Trophoblast cell (in vitro differentiated cells and primary cell): Measurements from ENCODE around the gene TUBA1C.

Experiments used
- DNase-seq, 2 donors: peaks; one replicate each; pipeline ENCODE4 v3.0.0-alpha.2; 2016
- H2AFZ ChIP-seq: 2 replicates; pipeline ENCODE4 v1.6.1; 2013; ENCODE audit warnings: low read length, moderate library complexity, mild to moderate bottlenecking; ENCODE audit not compliant: insufficient read depth, poor library complexity
- H2AK5ac ChIP-seq: 2 replicates; pipeline ENCODE4 v1.6.1; 2013; ENCODE audit warnings: mild to moderate bottlenecking, low read length
- H2BK120ac ChIP-seq: 2 replicates; pipeline ENCODE4 v1.6.1; 2013; ENCODE audit warnings: low read length, mild to moderate bottlenecking, moderate library complexity; ENCODE audit not compliant: insufficient read depth, poor library complexity
- H2BK12ac ChIP-seq: 2 replicates; pipeline ENCODE4 v1.6.1; 2013; ENCODE audit warnings: mild to moderate bottlenecking, low read length, moderate library complexity
- H2BK5ac ChIP-seq: 2 replicates; pipeline ENCODE4 v1.6.1; 2013; ENCODE audit warnings: low read length, low read depth, moderate library complexity, mild to moderate bottlenecking; ENCODE audit not compliant: poor library complexity
- H3K14ac ChIP-seq: 2 replicates; pipeline ENCODE4 v1.6.1; 2013; ENCODE audit warnings: mild to moderate bottlenecking, low read length
- H3K18ac ChIP-seq: 2 replicates; pipeline ENCODE4 v1.6.1; 2013; ENCODE audit warnings: mild to moderate bottlenecking, low read length
- H3K23ac ChIP-seq: 2 replicates; pipeline ENCODE4 v1.6.1; 2013; ENCODE audit warnings: low read length
- H3K27ac ChIP-seq: 2 replicates; pipeline ENCODE4 v1.5.1; 2013; ENCODE audit warnings: low read depth, mild to moderate bottlenecking, inconsistent platforms, low read length, moderate library complexity
- H3K27me3 ChIP-seq: 2 replicates; pipeline ENCODE4 v1.6.1; 2013; ENCODE audit warnings: inconsistent platforms, mild to moderate bottlenecking, low read length, moderate library complexity; ENCODE audit not compliant: insufficient read depth
- H3K36me3 ChIP-seq, 2 experiments: 1 replicate in 1 of 2; 2 replicates in 1 of 2; pipeline ENCODE4 v1.6.1; 2013; ENCODE audit warnings: low read length in 2 of 2, mild to moderate bottlenecking in 2 of 2, moderate library complexity in 1 of 2; ENCODE audit not compliant: insufficient read depth in 2 of 2, control insufficient read depth in 1 of 2
- H3K4ac ChIP-seq: 2 replicates; pipeline ENCODE4 v1.6.1; 2013; ENCODE audit warnings: low read depth, mild to moderate bottlenecking, low read length, moderate library complexity
- H3K4me1 ChIP-seq, 2 experiments: 1 replicate in 1 of 2; 2 replicates in 1 of 2; pipeline ENCODE4 v1.6.1; 2013; ENCODE audit warnings: low read length in 2 of 2, mild to moderate bottlenecking in 2 of 2, moderate library complexity in 1 of 2; ENCODE audit not compliant: insufficient read depth in 2 of 2, control insufficient read depth in 1 of 2
- H3K4me2 ChIP-seq: 2 replicates; pipeline ENCODE4 v1.6.1; 2013; ENCODE audit warnings: inconsistent platforms, mild to moderate bottlenecking, low read length, moderate library complexity
- H3K4me3 ChIP-seq: 2 replicates; pipeline ENCODE4 v1.5.1; 2013; ENCODE audit warnings: mild to moderate bottlenecking, low read depth, low read length, inconsistent platforms
- H3K79me1 ChIP-seq: one replicate; pipeline ENCODE4 v1.6.1; 2013; ENCODE audit warnings: low read length
- H3K79me2 ChIP-seq: 2 replicates; pipeline ENCODE4 v1.6.1; 2013; ENCODE audit warnings: low read length, mild to moderate bottlenecking; ENCODE audit not compliant: control insufficient read depth, insufficient read depth, poor library complexity
- H3K9ac ChIP-seq: 2 replicates; pipeline ENCODE4 v1.6.1; 2013; ENCODE audit warnings: mild to moderate bottlenecking, low read length
- H3K9me3 ChIP-seq: 2 replicates; pipeline ENCODE4 v1.6.1; 2013; ENCODE audit warnings: low read depth, mild to moderate bottlenecking, control low read depth, inconsistent platforms, low read length; ENCODE audit not compliant: insufficient read depth
- H4K12ac ChIP-seq: 2 replicates; pipeline ENCODE4 v1.6.1; 2013; ENCODE audit warnings: low read depth, mild to moderate bottlenecking, low read length, moderate library complexity
- H4K8ac ChIP-seq: 2 replicates; pipeline ENCODE4 v1.6.1; 2013; ENCODE audit warnings: low read depth, mild to moderate bottlenecking, low read length, moderate library complexity
- H4K91ac ChIP-seq: one replicate; pipeline ENCODE4 v1.6.1; 2013; ENCODE audit warnings: low read depth, mild to moderate bottlenecking, low read length, moderate library complexity
- WGBS: extraction: QIAGEN DNeasy Blood & Tissue Kit; methylation state at CpG from one replicate; pipeline ENCODE4 v1.1.7; 2013; ENCODE audit warnings: missing lambda C conversion rate; ENCODE audit not compliant: insufficient read length, insufficient coverage; ENCODE audit errors: extremely low coverage; 5-methylcytosine and 5-hydroxymethylcytosine counted together

TUBA1C gene

DNA sequence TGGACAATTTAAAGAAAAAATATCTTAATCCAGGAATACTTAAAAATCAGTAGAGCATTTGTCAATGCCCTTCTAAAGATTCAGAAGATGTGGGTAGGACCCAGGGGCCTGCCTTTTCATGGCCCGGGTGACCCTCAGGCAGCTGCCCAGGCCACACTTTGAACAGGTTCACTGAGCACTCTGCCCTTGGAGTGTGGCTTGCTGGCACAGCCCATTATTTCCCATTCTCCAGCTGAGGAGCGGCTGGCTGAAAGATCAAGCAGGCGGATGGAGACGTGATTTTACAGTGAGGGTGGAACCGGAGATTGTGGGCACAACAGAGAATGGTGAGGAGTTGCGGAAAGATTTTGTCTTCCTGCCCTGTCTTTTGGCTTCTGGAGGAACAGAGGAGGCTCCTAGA, 23.0 kb downstream of the TUBA1C start:
- no CpG with 5 or more reads among the region's 6 CpGs for WGBS

DNA sequence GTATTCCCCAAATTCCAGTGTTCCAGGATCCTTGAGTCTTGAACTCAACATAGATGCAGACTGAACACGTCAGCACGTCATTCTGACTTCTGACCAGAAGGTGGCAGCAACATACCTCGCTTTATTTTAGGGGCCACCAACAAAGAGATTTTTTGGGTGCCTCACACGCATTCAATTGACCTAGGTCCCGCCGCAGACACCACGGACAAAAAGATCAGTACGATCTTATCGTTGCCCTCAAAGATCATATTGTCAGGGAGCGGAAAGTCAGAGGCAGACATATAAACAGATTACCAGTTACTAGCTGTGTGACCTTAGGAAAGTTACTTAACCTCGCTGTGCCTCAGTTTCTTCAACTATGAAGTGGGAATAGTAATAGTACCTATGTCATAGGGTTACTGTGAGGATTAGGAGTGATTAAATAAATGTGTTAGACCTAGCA, 23.6 kb downstream of the TUBA1C start:
- Histone ChIP-seq H2AK5ac (no peak overlapping the region), H3K9me3 (peaks cover 3% of the 10 kb centered on the region), H3K4me2 (no peak overlapping the region), H3K4me3 (no peak overlapping the region), H3K27ac (no peak overlapping the region), H2BK12ac (no peak overlapping the region), H4K12ac (no peak overlapping the region), H3K18ac (no peak overlapping the region), H3K79me2 (no peaks in the 10 kb centered on the region), H3K4me1 (no peaks in the 10 kb centered on the region), H3K4ac (no peak overlapping the region), H3K14ac (no peak overlapping the region), H2BK120ac (no peak overlapping the region), H3K23ac (no peak overlapping the region), H3K27me3 (peaks cover 9% of the 10 kb centered on the region), H3K79me1 (no peaks in the 10 kb centered on the region), H3K36me3 (no peaks in the 10 kb centered on the region), H2BK5ac (no peak overlapping the region), H3K9ac (no peak overlapping the region), H2AFZ (no peak overlapping the region), H4K91ac (no peak overlapping the region), H4K8ac (no peak overlapping the region)
- no CpG with 5 or more reads among the region's 11 CpGs for WGBS
- DNase-seq = peak in 1 of 2 donors; percentile 76

More for the DNA sequence above, 23.0 kb downstream of the TUBA1C start:
- no peaks in the 10 kb centered on the region for H3K36me3 ChIP-seq
- H4K12ac ChIP-seq = no peak overlapping the region
- H3K9ac ChIP-seq = no peak overlapping the region
- no peak overlapping the region for H3K18ac ChIP-seq
- H2AFZ ChIP-seq = no peak overlapping the region
- no peak overlapping the region for H4K91ac ChIP-seq
- H3K4ac ChIP-seq = no peak overlapping the region
- H3K79me2 ChIP-seq = no peaks in the 10 kb centered on the region
- H2BK120ac ChIP-seq = no peak overlapping the region
- no peak overlapping the region for H3K4me2 ChIP-seq
- H3K4me3 ChIP-seq = no peak overlapping the region
- H3K79me1 ChIP-seq = no peaks in the 10 kb centered on the region
- no peak for DNase-seq
- H3K4me1 ChIP-seq = no peaks in the 10 kb centered on the region
- H4K8ac ChIP-seq = no peak overlapping the region
- H2AK5ac ChIP-seq = no peak overlapping the region
- H2BK5ac ChIP-seq = no peak overlapping the region
- H2BK12ac ChIP-seq = no peak overlapping the region
- no peak overlapping the region for H3K27ac ChIP-seq
- H3K27me3 ChIP-seq = peaks cover 4% of the 10 kb centered on the region
- H3K23ac ChIP-seq = no peak overlapping the region
- H3K9me3 ChIP-seq = peaks cover 3% of the 10 kb centered on the region
- no peak overlapping the region for H3K14ac ChIP-seq

DNA sequence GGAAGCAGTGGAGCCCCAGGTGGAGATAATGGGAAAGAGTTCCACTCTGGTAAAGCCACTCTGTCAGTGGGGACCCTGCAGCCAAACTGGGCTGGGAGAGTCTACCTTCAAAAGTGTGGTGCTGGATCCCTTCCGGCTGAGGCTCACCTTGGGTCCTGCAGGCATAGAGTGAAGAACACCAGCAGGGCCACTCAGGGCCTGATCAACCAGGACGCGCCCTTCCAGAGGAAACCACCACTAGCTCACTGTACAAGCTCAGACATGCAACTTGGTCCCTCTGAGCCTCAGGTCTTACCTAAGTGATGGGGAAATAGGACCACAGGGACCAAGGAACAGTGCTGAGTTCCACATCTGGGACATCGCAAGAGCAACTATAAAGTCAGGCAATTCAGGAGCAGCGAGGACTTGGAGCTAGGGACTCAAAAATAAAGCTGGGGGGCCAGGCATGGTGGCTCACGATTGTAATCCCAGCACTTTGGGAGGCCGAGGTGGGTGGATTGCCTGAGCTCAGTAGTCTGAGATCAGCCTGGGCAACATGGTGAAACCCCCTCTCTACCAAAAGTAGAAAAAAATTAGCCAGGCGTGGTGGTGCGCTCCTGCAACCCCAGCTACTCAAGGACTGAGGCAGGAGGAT, 24.2 kb downstream of the TUBA1C start:
- Histone ChIP-seq H3K4me3 (no peak overlapping the region), H3K9me3 (peaks cover 2% of the 10 kb centered on the region), H3K23ac (no peak overlapping the region), H3K9ac (no peak overlapping the region), H3K79me1 (no peaks in the 10 kb centered on the region), H3K4me2 (no peak overlapping the region), H3K27me3 (peaks cover 15% of the 10 kb centered on the region), H3K27ac (no peak overlapping the region), H2BK120ac (no peak overlapping the region), H3K4ac (no peak overlapping the region), H2AFZ (no peak overlapping the region), H2AK5ac (no peak overlapping the region), H3K18ac (no peak overlapping the region), H3K14ac (no peak overlapping the region), H2BK5ac (no peak overlapping the region), H3K79me2 (no peaks in the 10 kb centered on the region), H3K36me3 (no peaks in the 10 kb centered on the region), H4K91ac (no peak overlapping the region), H3K4me1 (no peaks in the 10 kb centered on the region), H4K8ac (no peak overlapping the region), H2BK12ac (no peak overlapping the region), H4K12ac (no peak overlapping the region)
- no CpG with 5 or more reads among the region's 9 CpGs for WGBS
- DNase-seq = no peak

DNA sequence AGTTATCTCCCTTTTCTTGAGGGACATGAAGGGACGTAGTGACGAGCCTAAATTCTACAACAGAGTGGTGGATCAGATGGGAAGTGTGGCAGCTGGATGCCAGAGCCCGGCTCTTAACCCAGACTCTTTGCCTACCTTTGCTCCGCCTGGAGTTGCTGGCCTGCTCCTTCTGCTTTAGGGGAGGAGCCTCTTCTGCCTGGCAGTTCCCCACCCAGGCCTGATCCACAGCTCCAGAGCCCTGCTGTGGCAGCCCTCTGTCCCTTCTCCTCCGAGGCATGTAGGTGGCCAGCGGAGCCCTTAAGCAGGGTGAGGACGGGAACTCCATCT, 27.8 kb downstream of the TUBA1C start:
- Histone ChIP-seq H3K23ac (no peak overlapping the region), H3K79me1 (no peaks in the 10 kb centered on the region), H3K9ac (no peak overlapping the region), H4K91ac (no peak overlapping the region), H3K4ac (no peak overlapping the region), H3K36me3 (no peaks in the 10 kb centered on the region), H3K79me2 (no peaks in the 10 kb centered on the region), H3K4me2 (no peak overlapping the region), H3K4me3 (no peak overlapping the region), H2AK5ac (no peak overlapping the region), H3K18ac (no peak overlapping the region), H4K8ac (no peak overlapping the region), H2BK120ac (no peak overlapping the region), H3K27me3 (peaks cover 51% of the 10 kb centered on the region), H2BK12ac (no peak overlapping the region), H2AFZ (no peak overlapping the region), H3K4me1 (peaks cover 2% of the 10 kb centered on the region in 2 experiments), H4K12ac (no peak overlapping the region), H3K27ac (no peak overlapping the region), H3K14ac (no peak overlapping the region), H2BK5ac (no peak overlapping the region), H3K9me3 (peaks cover 15% of the 10 kb centered on the region)
- no peak for DNase-seq
- no CpG with 5 or more reads among the region's 7 CpGs for WGBS
